HG03378 (cell line): Measurements from ENCODE around the gene KSR1.
"Not testable (repeated sequence)": the region's sequence is repeated elsewhere in the genome, so short reads cannot be mapped to it uniquely, and the experiment has no call there.

Experiments
- ATAC-seq: cut with Tn5 transposase; IDR thresholded peaks from one replicate; pipeline ENCODE4 v1.9.1; 2021; ENCODE audit warnings: mild to moderate bottlenecking, moderate library complexity; ENCODE audit not compliant: unreplicated experiment

KSR1 gene

DNA sequence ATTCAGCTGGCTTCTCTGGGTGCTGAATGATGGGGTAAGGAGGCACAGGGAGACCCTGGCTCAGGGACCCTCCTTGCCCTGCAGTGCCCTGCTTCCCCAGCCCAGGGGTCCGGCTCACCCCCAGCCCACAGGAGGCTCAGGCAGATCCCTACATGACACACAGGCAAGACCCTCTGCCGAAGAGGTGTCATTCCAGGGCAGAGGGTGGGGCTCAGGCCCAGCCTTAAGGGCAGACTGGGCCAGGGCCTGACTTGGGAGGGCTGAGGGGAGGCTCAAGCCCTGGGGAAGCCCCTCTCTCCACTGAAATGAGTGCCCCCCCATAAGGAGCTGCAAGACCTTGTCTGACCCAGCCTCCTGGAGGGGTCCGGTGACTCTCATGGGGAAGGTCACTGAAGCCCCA lies 30.3 kb upstream of the KSR1 start:
- ATAC-seq = no peak

- ATAC-seq = not testable (repeated sequence)
These were observed 29.8 kb upstream of the KSR1 start for GRCh38 chr17:27426471-27426870.

GRCh38 chr17:27427166-27427862 lies 28.9 kb upstream of the KSR1 start:
- ATAC-seq = not testable (repeated sequence)

DNA sequence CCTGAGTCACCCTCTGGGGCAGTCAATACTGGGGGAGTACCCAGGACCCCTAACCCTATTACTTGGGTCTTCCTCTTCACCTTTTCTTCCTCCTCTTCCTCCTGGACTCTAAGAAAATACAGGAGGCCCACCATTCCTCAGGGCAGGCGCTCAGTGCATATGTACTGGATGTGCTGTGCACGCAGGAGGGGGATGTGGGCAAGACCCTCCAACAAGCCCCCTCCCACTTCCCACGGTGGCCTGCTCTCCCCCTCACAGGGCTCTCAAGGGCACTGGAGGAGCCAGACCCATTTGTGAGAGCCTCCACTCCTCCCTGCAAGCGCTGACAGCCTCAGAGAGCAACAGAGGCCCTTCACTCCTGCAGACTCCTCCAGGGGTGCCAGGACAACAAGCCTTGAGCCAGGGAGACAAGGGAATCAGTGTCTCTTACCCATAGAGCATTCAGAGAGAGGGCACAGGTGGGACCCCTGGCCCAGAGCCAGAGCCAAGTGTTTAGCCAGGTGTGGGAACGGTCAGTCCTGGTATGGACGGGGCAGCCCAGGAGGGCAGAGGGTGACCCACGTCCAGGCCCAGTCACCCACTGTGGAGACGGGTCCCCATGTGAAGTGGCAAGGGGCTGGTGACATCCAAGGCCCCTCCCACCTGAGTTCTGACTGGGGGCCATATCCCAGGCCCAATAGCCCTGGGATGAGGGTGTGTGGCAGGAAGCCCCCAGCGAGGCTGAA lies 27.3 kb upstream of the KSR1 start:
- ATAC-seq = no peak

DNA sequence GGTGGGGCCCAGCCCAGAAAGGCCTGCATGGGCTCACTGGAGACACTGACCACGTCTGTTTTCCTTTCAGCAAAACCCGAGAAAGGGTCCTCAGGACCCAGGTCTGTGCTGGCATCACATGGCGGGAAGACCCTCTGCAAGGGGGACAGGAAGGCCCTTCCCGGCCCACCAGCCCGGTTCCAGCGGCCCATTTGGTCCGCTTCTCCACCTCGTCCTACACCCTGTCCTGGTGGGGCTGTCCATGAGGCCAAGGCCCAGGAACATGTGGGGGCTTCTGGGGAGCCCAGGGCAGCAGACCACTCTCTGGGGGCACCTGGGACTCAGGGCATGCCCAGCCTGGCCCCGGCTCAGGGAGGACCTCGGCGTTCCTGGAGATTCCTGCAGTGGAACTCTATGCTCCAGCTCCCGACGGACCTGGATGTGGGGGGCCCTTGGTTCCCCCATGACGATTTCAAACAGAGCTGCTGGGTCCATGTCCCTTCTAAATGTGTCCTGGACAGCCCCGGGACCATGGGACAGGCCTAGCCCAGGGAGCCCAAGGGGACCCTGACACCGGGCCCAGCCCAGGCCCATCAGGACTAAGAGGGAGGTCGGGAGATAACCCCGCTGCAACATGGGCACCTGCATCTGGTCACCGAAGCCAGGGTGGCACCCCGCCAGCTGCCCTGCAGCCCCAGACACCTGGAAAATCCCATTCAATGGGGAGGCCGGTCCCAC lies 26.4 kb upstream of the KSR1 start:
- ATAC-seq = no peak

GRCh38 chr17:27430383-27430840 lies 25.8 kb upstream of the KSR1 start:
- ATAC-seq = no peak

- no peak for ATAC-seq
These were observed 25.3 kb upstream of the KSR1 start for GRCh38 chr17:27430882-27431491.

GRCh38 chr17:27433521-27433920 lies 22.7 kb upstream of the KSR1 start:
- no peak for ATAC-seq

DNA sequence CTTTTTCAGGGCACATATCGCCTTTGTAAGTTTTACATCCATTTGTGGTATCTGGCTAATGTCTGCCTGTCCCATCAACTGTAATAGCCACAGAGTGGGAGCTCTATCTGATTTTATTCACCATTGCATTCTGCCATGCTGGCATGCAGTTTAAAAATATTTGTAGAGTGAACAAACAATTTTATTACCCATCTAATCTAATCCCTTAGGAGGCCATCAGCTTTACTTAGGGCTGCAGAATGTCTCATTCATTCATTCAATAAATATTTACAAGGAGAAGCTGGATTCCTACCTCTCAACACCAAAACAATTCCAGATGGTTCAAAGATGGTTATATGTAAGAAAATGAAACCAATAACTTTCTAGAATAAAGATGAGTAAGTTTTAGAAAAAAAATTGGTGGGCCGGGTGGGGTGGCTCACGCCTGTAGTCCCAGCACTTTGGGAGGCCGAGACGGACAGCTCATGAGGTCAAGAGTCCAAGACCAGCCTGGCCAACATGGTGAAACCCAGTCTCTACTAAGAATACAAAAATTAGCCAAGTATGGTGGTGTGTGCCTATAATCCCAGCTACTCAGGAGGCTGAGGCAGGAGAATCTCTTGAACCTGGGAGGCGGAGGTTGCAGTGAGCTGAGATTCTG lies 20.7 kb upstream of the KSR1 start:
- ATAC-seq = not testable (repeated sequence)

GRCh38 chr17:27438348-27438998 lies 17.8 kb upstream of the KSR1 start:
- ATAC-seq = no peak

GRCh38 chr17:27439342-27439741 lies 16.9 kb upstream of the KSR1 start:
- ATAC-seq = no peak

DNA sequence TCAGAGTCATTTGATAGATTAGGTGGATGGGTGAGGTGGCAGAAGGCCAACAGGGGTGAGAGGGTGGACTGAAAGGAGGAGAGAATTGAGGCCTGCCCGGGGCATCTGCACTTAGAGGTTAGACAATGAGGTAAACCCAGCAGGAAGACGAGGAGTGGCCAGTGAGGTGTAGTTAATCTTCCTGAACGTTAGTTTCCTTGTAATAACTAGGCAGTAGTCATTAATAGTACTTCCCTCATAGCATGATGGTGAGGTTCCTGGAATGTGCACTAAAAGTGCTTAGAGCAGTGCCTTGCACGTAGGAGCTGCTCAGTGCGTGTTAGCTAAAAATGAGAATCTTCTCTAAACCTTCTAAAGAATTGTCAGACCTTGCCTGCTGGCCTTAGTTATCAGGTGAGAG lies 13.5 kb upstream of the KSR1 start:
- ATAC-seq = no peak

- no peak for ATAC-seq
These were observed 12.8 kb upstream of the KSR1 start for GRCh38 chr17:27443491-27443890.

DNA sequence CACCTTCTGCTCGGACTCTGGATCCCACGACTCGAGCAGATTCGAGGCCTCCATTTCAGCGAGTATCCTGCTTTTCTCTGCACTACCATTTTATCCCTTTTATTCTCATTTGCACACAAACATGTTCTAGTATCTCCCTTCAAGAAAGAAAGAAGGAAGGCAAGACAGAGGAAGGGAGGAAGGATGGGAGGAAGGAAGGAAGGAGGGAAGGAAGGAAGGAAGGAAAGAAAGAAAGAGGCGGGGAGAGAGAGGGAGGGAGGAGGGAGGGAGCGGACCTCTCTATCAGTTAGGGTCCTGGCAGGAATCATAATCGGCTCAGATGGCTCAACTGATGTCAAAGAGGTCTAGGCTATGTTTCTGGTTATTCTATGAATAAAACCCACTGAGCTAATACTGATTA lies 10.3 kb upstream of the KSR1 start:
- ATAC-seq = no peak

GRCh38 chr17:27446569-27447301 lies 9.5 kb upstream of the KSR1 start:
- no peak for ATAC-seq

DNA sequence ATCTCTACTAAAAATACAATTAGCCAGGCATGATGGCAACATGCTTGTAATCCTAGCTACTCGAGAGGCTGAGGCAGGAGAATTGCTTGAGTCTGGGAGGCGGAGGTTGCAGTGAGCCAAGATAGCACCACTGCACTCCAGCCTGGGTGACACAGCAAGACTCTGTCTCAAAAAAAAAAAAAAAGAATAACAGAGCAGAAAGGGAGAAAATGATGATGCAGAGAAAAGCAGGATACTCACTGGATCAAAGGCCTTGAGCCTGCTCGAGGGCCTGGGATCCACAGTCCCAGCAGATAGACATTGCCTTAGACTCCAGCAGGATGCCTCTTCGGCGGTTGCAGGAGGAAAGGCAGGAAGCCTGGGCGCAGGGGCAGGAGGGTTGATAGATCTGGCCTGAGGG lies 7.7 kb upstream of the KSR1 start:
- not testable (repeated sequence) for ATAC-seq

- no peak for ATAC-seq
These were observed 6.7 kb upstream of the KSR1 start for GRCh38 chr17:27449541-27449940.

DNA sequence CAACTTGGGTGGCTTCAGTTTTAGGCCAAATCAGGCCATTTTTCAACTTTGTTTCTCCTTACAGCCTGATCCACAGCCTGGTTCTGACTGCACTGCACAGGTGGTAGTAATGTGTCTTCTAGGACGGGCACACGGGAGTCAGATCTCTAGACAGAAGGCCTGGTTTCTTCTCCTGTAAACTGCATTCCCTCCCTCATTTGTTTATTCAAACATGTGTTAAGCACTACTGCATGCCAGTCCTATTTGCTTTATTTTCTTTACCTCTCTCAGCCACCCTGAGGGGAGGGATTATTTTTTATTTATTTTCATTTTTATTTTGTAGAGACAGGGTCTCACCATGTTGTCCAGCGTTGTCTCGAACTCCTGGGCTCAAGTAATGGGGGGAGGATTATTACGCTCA lies 6.3 kb upstream of the KSR1 start:
- ATAC-seq = no peak

GRCh38 chr17:27450416-27450815 lies 5.8 kb upstream of the KSR1 start:
- no peak for ATAC-seq

DNA sequence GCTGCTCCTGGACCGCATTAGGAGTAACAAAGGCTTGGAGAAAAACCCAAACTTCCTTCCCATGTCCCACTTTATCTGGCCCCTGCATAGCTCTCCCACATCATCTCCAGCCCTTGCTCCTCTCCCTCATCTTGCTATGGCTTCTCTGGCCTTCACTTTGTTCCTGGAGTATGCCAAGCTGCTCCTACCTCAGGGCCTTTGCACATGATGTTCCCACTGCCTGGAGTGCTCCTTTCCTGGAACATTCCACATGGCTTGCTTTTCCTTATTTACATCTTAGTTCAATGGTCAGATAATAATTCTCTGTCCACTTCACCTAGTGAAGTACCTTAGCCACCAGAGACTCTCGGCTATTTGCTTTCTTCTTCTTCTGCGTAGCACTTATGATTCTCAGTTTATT lies 4.3 kb upstream of the KSR1 start:
- ATAC-seq = no peak
